A673 (cell line): Measurements from ENCODE around the gene PAEP.
"Not testable (repeated sequence)": the region's sequence is repeated elsewhere in the genome, so short reads cannot be mapped to it uniquely, and the experiment has no call there.

Experiments used
- CTCF ChIP-seq: fragments of 300-800, 200-600 bp; sonication (generic); conservative IDR thresholded peaks from 2 replicates; pipeline ENCODE4 v1.5.1; 2017; ENCODE audit warnings: low read depth, mild to moderate bottlenecking, antibody characterized with exemption, low read length, moderate library complexity, mixed read lengths
- EZH2 ChIP-seq: fragments of 200-600 bp; sonication (generic); IDR thresholded peaks from 2 replicates; pipeline ENCODE4 v1.6.1; 2017; ENCODE audit warnings: borderline replicate concordance, low read depth, mild to moderate bottlenecking, mixed read lengths, antibody characterized with exemption, low read length; ENCODE audit not compliant: poor library complexity, severe bottlenecking

DNA sequence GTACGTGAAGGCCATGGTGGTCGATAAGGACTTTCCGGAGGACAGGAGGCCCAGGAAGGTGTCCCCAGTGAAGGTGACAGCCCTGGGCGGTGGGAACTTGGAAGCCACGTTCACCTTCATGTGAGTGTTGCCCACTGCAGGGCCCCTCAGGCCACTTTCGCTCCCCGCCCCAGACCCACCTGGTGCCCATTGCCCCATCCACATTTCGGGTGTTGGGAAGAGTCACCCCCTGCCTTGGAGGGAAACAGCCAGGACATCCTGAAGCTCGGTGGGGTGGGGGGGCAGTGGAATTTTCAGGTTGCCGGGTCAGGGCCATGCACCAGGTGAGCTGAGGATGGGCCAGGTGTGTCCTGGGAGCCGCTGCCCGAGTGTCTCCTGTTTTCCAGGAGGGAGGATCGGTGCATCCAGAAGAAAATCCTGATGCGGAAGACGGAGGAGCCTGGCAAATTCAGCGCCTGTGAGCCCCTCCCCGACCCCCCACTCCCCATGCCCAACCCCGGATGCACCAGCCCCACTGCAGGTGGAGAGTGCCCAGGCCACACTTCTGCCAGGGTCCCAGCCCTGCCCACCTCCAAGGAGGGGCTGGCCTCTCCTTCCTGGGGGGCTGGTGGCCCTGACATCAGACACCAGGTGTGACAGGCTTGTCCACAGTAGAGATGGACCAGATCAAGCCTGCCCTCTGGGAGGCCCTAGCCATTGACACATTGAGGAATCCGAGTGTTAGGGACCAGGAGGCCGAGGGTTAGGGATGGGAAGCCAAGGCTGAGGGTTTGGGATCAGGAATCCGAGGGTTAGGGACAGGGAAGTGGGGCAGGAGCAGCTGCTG, 14.6 kb upstream of the PAEP start:
- TF ChIP-seq CTCF, EZH2: not testable (repeated sequence)
